Gastroesophageal sphincter (tissue), 3 donors: Measurements from ENCODE around the gene HELB.

Experiments
- CTCF ChIP-seq, 4 experiments: fragments of 200-600 bp in 2 of 4; fragments of 450-650 bp in 2 of 4; sonication (generic) in 1 of 4; IDR thresholded peaks; one replicate each; pipeline ENCODE4 v1.5.1; 2017 to 2019; ENCODE audit warnings: antibody characterized with exemption in 4 of 4, mild to moderate bottlenecking in 2 of 4, moderate library complexity in 2 of 4
- POLR2A ChIP-seq, 2 donors: fragments of 450-650 bp; IDR thresholded peaks; one replicate each; pipeline ENCODE4 v1.6.1; 2017; ENCODE audit warnings: antibody characterized with exemption in 2 of 2, mild to moderate bottlenecking in 2 of 2, moderate library complexity in 1 of 2
- POLR2AphosphoS5 ChIP-seq: sonication (generic); formaldehyde crosslinking; IDR thresholded peaks from one replicate; pipeline ENCODE4 v1.6.1; 2017; ENCODE audit warnings: antibody characterized with exemption

- no peak for TF ChIP-seq POLR2AphosphoS5
- no peak for TF ChIP-seq CTCF (IDR thresholded peaks at IDR 0.05)
- TF ChIP-seq POLR2A (IDR thresholded peaks at IDR 0.05), result no peak
These were observed 29.1 kb upstream of the HELB start for GRCh38 chr12:66273147-66273546.
